Measurements from ENCODE around the gene GPC5.

The GPC5 gene

GRCh38 chr13:91546900-91547299 lies 148.5 kb downstream of the GPC5 start:
- no peak for DNase-seq (ENCODE audit: extremely low read depth, insufficient read length)
- Histone ChIP-seq H3K36me3 (ENCODE audit: control insufficient read depth, insufficient read depth, low read length) (no peaks in the 10 kb centered on the region), H3K4me3 (replicated peaks; ENCODE audit: low read depth, low read length) (no peak overlapping the region), H3K27me3 (replicated peaks; ENCODE audit: control insufficient read depth, insufficient read depth, low read length) (no peaks in the 10 kb centered on the region)
- TF ChIP-seq, protein P1, sequence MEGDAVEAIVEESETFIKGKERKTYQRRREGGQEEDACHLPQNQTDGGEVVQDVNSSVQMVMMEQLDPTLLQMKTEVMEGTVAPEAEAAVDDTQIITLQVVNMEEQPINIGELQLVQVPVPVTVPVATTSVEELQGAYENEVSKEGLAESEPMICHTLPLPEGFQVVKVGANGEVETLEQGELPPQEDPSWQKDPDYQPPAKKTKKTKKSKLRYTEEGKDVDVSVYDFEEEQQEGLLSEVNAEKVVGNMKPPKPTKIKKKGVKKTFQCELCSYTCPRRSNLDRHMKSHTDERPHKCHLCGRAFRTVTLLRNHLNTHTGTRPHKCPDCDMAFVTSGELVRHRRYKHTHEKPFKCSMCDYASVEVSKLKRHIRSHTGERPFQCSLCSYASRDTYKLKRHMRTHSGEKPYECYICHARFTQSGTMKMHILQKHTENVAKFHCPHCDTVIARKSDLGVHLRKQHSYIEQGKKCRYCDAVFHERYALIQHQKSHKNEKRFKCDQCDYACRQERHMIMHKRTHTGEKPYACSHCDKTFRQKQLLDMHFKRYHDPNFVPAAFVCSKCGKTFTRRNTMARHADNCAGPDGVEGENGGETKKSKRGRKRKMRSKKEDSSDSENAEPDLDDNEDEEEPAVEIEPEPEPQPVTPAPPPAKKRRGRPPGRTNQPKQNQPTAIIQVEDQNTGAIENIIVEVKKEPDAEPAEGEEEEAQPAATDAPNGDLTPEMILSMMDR (IDR thresholded peaks at IDR 0.05; ENCODE audit: insufficient read depth, low read length, poor library complexity, severe bottlenecking): no peak

GRCh38 chr13:91553584-91553983 lies 155.2 kb downstream of the GPC5 start:
- no peaks in the 10 kb centered on the region for H3K36me3 ChIP-seq (ENCODE audit: control insufficient read depth, insufficient read depth, low read length)
- no peak overlapping the region for H3K4me3 ChIP-seq (replicated peaks; ENCODE audit: low read depth, low read length)
- no peak for DNase-seq (ENCODE audit: extremely low read depth, insufficient read length)
- no peaks in the 10 kb centered on the region for H3K27me3 ChIP-seq (replicated peaks; ENCODE audit: control insufficient read depth, insufficient read depth, low read length)
- TF ChIP-seq, protein P1 (IDR thresholded peaks at IDR 0.05; ENCODE audit: insufficient read depth, low read length, poor library complexity, severe bottlenecking): no peak

- Histone ChIP-seq H3K4me3 (replicated peaks; ENCODE audit: low read depth, low read length) (no peak overlapping the region), H3K27me3 (replicated peaks; ENCODE audit: control insufficient read depth, insufficient read depth, low read length) (no peaks in the 10 kb centered on the region), H3K36me3 (ENCODE audit: control insufficient read depth, insufficient read depth, low read length) (no peaks in the 10 kb centered on the region)
- TF ChIP-seq, protein P1 (IDR thresholded peaks at IDR 0.05; ENCODE audit: insufficient read depth, low read length, poor library complexity, severe bottlenecking): no peak
- no peak for DNase-seq (ENCODE audit: extremely low read depth, insufficient read length)
These were observed 155.7 kb downstream of the GPC5 start for GRCh38 chr13:91554101-91554500.

DNA sequence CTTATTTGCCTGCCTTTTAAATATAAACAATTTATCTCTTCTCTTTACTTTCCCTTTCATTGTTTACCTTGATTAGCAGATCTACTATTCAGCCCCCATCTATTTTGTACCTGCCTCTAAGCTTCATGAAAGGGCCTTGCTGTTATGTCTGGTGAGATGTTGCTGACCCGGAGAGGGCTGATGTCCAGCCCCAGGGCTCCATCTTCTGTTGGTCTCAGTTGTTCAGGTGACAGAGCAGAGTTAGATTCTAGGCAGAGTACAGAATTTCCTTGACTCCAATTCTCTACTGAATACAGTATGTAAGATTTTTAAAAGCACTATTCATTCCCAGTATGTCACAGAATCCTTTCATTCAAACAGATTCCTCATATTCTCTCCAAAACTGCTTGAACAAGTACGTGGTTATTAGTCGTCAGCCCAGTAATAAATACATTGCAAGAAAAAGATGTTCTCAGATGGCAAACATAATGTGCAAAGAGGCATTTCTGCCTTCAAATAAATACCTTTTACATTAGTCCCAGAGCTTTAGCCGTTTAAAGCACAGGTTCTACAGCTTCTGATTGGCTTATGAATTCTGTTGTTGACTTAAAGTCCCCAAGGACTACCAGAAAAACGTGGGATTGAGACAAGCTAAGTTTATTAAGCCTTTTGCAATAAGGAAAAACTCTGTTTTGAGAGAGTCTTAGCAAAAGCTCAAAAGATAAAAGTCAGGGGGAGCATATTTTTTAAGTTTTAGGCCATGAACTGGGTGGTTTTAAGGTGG lies 159.1 kb downstream of the GPC5 start:
- Histone ChIP-seq H3K4me3 (replicated peaks; ENCODE audit: low read depth, low read length) (no peak overlapping the region), H3K36me3 (ENCODE audit: control insufficient read depth, insufficient read depth, low read length) (no peaks in the 10 kb centered on the region), H3K27me3 (replicated peaks; ENCODE audit: control insufficient read depth, insufficient read depth, low read length) (no peaks in the 10 kb centered on the region)
- no peak for DNase-seq (ENCODE audit: extremely low read depth, insufficient read length)
- TF ChIP-seq, protein P1 (IDR thresholded peaks at IDR 0.05; ENCODE audit: insufficient read depth, low read length, poor library complexity, severe bottlenecking): no peak

GRCh38 chr13:91563799-91564198 lies 165.4 kb downstream of the GPC5 start:
- Histone ChIP-seq H3K36me3 (ENCODE audit: control insufficient read depth, insufficient read depth, low read length) (no peaks in the 10 kb centered on the region), H3K4me3 (replicated peaks; ENCODE audit: low read depth, low read length) (no peak overlapping the region), H3K27me3 (replicated peaks; ENCODE audit: control insufficient read depth, insufficient read depth, low read length) (no peaks in the 10 kb centered on the region)
- TF ChIP-seq, protein P1 (IDR thresholded peaks at IDR 0.05; ENCODE audit: insufficient read depth, low read length, poor library complexity, severe bottlenecking): no peak
- DNase-seq (ENCODE audit: extremely low read depth, insufficient read length): no peak

Measured in GM06990 (cell line).